Stimulated activated CD4-positive, alpha-beta T cell treated with anti-CD3 and anti-CD28 coated beads, Interleukin-15, amount 100 ng/mL, for 1 hour (primary cell): ENCODE data around the gene PAQR8.
"Not testable (repeated sequence)": the region's sequence is repeated elsewhere in the genome, so short reads cannot be mapped to it uniquely, and the experiment has no call there.

Experiments used
- DNase-seq, 2 donors: peaks; one replicate each; pipeline ENCODE4 v3.0.0-alpha.2; 2020; ENCODE audit warnings: low read depth in 1 of 2, low spot score in 1 of 2

The PAQR8 gene

GRCh38 chr6:52409499-52409898 lies 47.5 kb downstream of the PAQR8 start:
- DNase-seq: no peak

DNA sequence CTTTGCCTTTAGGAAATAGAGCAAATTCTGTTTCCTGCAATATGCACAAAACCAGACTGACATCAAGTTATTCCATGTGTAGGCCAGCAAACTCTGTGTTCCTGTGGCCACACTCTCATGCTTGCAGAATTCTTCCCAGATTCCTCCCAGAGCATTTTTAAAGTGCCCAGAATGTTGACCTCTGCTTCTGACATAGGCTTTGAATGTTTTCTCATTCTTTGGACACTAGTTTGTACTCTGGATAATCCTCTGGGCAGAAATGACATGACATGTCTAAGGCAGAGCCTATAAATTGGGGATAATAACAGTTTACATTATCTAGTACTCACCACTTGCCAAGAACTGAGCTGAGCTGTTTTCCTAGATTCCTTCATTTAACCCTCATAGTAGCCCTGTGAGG lies 49.0 kb downstream of the PAQR8 start:
- no peak for DNase-seq

DNA sequence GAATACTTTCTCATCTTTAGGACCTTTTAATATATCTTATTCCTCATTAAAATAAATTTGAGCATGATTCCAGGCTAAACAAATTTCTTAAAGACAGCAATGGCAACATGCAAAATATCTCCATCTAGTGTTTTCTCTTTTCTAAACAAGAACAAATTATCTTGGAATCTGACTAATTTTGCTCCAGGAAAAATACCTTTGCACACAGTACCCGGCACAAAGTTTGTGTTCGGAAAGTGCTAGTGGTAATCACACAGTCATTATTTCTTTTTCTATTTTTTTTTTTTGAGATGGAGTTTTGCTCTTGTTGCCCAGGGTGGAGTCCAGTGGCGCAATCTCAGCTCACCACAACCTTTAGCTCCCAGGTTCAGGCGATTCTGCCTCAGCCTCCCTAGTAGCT lies 50.0 kb downstream of the PAQR8 start:
- no peak for DNase-seq

- no peak for DNase-seq
Measured at GRCh38 chr6:52415333-52415732, 53.4 kb downstream of the PAQR8 start.

- no peak for DNase-seq
Measured at GRCh38 chr6:52415917-52416628, 54.1 kb downstream of the PAQR8 start.

DNA sequence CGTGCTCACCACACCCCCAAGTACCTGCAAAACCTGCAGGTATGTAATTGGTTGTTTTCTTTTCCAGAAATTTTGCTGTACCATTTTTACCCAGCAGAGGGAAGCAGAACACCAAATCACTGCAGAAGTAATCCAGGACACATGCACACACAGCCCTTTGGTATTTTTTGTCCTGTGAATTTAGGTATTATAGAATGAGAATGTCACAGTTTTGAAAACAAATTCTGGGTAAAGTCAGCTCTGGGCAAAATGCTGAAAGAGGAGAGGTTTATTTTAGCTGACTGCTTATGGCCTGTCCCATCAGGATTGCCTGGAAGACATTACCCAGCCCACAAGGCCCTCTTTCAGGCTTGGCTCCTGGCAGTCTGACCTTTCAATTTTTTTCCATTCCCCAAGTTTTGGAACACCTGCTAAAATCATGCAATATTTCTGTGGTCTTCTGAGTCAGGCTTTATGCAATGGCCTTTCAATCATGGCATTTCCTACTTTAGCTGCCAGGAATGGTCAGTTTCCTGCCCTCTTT lies 54.7 kb downstream of the PAQR8 start:
- DNase-seq: no peak

- no peak for DNase-seq
Measured at GRCh38 chr6:52417675-52418111, 55.7 kb downstream of the PAQR8 start.

- DNase-seq: no peak
Measured at GRCh38 chr6:52418606-52419005, 56.7 kb downstream of the PAQR8 start.

DNA sequence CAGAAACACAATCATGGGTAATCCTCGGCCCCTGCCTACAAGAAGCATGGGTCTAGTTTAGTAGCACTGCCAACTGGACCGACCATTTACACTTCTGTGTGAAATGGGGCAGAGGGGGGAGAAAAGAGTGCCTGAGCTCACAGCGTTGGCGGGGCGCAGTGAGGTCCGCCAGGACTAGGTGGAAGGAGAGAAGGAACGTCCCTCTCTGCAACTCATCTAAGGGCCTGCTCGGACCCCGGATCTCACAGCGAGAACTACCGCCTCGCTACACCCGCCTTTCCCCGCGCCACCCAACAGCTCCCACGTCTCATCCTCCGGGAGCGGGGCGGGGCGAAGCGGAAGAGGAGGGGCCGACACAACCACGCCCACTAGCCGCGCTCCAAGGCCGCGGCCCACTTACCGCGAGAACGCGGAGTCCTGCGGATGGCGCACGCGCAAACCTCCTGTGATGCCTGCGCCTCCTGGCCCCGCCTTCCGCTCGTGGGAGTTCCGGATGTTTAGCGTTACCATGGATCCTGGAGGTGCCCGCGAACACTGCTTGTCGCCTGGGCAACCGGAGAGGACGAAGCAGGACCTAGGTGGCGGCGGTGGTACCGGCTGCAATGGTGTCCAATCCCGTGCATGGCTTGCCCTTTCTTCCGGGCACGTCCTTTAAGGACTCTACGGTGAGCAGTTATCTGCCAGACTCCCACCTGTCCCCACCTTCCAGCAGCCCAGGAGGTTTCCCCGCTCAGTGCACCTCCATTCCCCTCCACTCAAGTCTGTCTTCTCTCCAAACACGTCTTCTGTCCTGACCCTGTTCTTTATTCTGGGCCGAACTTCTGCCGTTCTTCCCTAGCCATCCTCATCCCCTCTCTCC lies 58.1 kb downstream of the PAQR8 start, which contains the start of gene EFHC1:
TSS of gene EFHC1 (plus strand) at position 534 of the 859 bp plus-strand sequence. CDS start at position 603, 69 bp downstream.
- peak; percentile 94 to 98 for DNase-seq

DNA sequence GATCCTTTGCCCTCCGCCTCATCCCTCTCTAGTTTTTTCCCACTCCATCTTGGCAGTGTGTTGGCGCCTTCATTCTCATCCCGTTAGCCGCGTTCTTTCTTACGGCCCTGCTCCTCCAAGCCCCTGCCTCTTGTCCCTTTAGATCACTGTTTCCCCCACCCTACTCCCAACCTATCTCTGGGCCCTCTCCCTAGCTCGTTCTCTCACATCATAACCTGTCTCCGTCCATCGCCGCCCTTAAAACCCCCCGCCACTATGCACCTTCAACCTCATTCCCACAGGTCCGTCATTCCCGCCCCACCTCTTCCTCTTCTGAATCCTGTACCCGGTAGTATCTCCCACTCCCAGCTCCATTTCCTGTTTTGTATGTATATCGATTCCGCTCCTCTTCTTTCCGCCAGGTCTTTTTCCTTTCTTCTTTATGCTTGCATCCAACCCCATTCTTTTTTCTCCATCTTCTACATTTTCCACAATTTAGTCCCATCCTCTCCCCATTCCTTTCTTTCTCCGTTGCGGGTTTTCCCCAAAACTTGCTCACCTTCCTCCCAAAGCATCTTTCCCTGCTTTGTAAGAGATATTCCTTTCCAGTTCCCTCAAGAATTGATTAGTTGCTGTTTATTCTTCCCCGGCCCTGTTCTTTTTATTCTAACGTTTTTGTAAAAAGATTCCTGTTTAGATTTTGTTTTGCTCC lies 58.9 kb downstream of the PAQR8 start:
- DNase-seq: no peak

DNA sequence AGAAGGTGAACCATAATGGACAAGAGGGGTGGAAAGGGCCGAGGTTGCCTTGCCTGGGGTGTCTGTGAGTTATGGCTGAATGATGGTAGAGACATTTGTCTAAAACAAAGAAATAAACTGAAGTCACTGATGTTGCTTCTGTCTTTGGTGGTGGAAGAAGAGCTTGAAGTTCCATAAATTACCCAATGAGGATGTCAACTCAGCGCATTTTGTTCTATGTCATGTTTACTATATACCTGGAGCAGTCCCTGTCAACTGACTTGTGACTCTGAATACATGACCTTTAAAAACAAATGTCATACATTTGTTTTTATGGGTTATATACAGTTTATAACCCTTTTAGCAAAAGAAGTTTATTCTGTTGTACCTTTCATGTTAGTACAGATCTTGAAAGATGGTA lies 60.2 kb downstream of the PAQR8 start:
- no peak for DNase-seq

DNA sequence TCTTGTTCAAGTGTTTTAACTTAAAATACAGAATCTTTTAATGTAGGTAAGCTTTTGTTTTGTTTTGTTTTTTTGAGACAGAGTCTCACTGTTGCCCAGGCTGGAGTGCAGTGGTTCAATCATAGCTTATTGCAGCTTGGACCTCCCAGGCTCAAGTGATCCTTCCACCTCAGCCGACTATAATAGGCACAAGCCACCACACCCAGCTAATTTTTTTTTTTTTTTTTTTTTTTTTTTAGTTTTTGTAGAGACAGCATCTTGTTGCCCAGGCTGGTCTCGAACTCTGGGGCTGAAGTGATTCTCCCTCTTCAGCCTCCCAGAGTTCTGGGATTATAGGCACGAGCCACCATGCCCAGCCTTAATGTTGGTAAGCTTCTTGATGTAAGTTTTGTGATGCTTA lies 61.5 kb downstream of the PAQR8 start:
- no peak for DNase-seq

- DNase-seq: no peak
Measured at GRCh38 chr6:52423971-52424381, 62.0 kb downstream of the PAQR8 start.

GRCh38 chr6:52424513-52424912 lies 62.6 kb downstream of the PAQR8 start:
- DNase-seq: no peak

GRCh38 chr6:52426667-52427066 lies 64.7 kb downstream of the PAQR8 start:
- no peak for DNase-seq

- DNase-seq: not testable (repeated sequence)
Measured at GRCh38 chr6:52433294-52433693, 71.3 kb downstream of the PAQR8 start.

- no peak for DNase-seq
Measured at GRCh38 chr6:52435345-52435744, 73.4 kb downstream of the PAQR8 start.

DNA sequence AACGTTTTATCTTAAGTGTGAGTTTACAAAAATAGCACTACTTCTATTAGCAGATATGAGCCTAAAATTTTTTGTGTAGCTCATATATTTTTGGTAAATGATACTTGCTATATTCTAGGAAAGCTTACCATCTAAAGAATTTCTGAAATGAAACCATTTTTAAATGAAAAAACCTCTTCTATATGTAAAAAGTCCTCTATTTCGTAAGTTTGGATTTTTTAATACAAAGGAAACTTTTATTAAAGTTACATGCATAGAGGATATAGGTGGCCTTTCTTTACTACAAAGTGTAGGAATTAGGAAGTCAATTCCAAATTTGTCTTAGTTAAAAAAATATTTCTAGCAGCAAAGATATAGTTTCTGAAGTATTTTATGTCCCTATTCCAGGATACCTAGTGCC lies 77.0 kb downstream of the PAQR8 start:
- DNase-seq: no peak

- DNase-seq: no peak
Measured at GRCh38 chr6:52454556-52454955, 92.6 kb downstream of the PAQR8 start.

GRCh38 chr6:52457096-52457495 lies 95.1 kb downstream of the PAQR8 start:
- DNase-seq: no peak
